Measurements from ENCODE around the gene ETS2.
A peak's percentile ranks its signal among the peaks of the same experiment; 100 is the strongest.

Gene ETS2

DNA sequence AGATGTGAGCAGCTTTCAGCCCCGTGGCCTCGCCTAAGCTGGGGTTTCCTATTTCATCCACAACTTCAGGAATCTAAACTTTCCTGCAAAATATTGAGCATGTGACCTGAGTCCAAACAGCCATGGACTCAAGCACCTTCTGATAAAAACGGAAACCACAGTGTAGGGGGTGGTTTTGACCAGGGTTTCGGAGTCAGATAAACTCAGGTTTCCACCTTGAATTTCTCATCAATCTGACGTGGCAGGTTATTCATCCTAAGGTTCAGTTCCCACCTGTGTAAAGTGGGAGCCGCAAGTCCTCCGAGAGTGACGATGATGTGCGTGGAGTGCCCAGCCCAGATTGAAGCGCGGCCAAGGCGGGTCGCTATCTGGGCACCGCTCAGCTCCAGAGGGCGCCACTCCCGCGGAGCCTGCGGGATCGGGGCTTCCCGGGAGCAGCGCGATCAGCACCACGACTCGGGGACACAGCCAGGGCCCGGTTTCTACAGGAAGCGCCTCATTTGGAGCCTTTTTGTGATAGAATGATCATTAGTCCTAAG lies 871 bp upstream of the ETS2 start:
- WGBS, 2 donors (ENCODE audit: extremely low coverage in 2 of 2, insufficient read length in 2 of 2, insufficient replicate concordance in 1 of 2): no CpG with 5 or more reads among the region's 26 CpGs
- Histone ChIP-seq H3K4ac (ENCODE audit: low read length) (no peak overlapping the region), H2BK5ac (ENCODE audit: low read length) (no peak overlapping the region), H2BK15ac (ENCODE audit: low read length) (no peak overlapping the region), H2AK5ac (ENCODE audit: low read depth, low read length) (no peak overlapping the region), H2BK120ac (ENCODE audit: low read depth, low read length) (no peak overlapping the region), H3K9ac (ENCODE audit: low read depth, low read length, poor library complexity) (no peak overlapping the region), H3K27me3 (ENCODE audit: control insufficient read depth in 3 of 3, insufficient read depth in 3 of 3, low read depth in 1 of 3, low read length in 3 of 3) (peaks cover 0 to 20% (median 0%) of the 10 kb centered on the region in 3 experiments), H4K8ac (ENCODE audit: low read depth, low read length) (no peak overlapping the region), H4K91ac (ENCODE audit: low read depth, low read length, poor library complexity) (no peak overlapping the region), H3K14ac (ENCODE audit: low read length) (no peak overlapping the region), H3K27ac (replicated peaks; ENCODE audit: low read length) (peak overlapping the region; percentile 67), H3K9me3 (replicated peaks in 1 of 2; ENCODE audit: control insufficient read depth in 2 of 2, insufficient read depth in 1 of 2, low read depth in 1 of 2, low read length in 2 of 2) (no peaks in the 10 kb centered on the region), H3K36me3 (replicated peaks in 1 of 2; ENCODE audit: control insufficient read depth in 2 of 2, insufficient read depth in 2 of 2, low read length in 2 of 2) (no peaks in the 10 kb centered on the region), H2AFZ (ENCODE audit: low read length) (peak overlapping the region; percentile 95), H3K79me1 (ENCODE audit: low read depth, low read length) (no peaks in the 10 kb centered on the region), H2BK12ac (ENCODE audit: low read length) (no peak overlapping the region), H3K4me3 (ENCODE audit: low read length in 2 of 2) (peak overlapping the region; percentile 68 to 98), H3K4me1 (ENCODE audit: control insufficient read depth in 2 of 2, insufficient read depth in 1 of 2, low read depth in 1 of 2, low read length in 2 of 2) (peaks cover 5 to 10% of the 10 kb centered on the region in 2 donors), H3K23ac (ENCODE audit: low read depth, low read length, poor library complexity) (no peak overlapping the region), H3K4me2 (ENCODE audit: insufficient read depth, low read length, poor library complexity, severe bottlenecking) (peak overlapping the region; percentile 87), H3K18ac (ENCODE audit: low read length) (peak overlapping the region; percentile 90)
- no peak for DNase-seq (ENCODE audit: low spot score)

GRCh38 chr21:38806153-38806941 lies 618 bp downstream of the ETS2 start:
- Histone ChIP-seq H2BK5ac (ENCODE audit: low read length) (peak overlapping the region; percentile 49), H3K4me2 (ENCODE audit: insufficient read depth, low read length, poor library complexity, severe bottlenecking) (peak overlapping the region; percentile 87), H3K23ac (ENCODE audit: low read depth, low read length, poor library complexity) (no peak overlapping the region), H3K4me3 (ENCODE audit: low read length in 2 of 2) (peak overlapping the region; percentile 68 to 98), H3K4me1 (ENCODE audit: control insufficient read depth in 2 of 2, insufficient read depth in 1 of 2, low read depth in 1 of 2, low read length in 2 of 2) (peaks cover 5 to 10% of the 10 kb centered on the region in 2 donors), H3K27me3 (ENCODE audit: control insufficient read depth in 3 of 3, insufficient read depth in 3 of 3, low read depth in 1 of 3, low read length in 3 of 3) (peaks cover 0 to 20% (median 0%) of the 10 kb centered on the region in 3 experiments), H4K8ac (ENCODE audit: low read depth, low read length) (no peak overlapping the region), H2AFZ (ENCODE audit: low read length) (peak overlapping the region; percentile 95), H3K9me3 (replicated peaks in 1 of 2; ENCODE audit: control insufficient read depth in 2 of 2, insufficient read depth in 1 of 2, low read depth in 1 of 2, low read length in 2 of 2) (no peaks in the 10 kb centered on the region), H3K79me1 (ENCODE audit: low read depth, low read length) (no peaks in the 10 kb centered on the region), H3K36me3 (replicated peaks in 1 of 2; ENCODE audit: control insufficient read depth in 2 of 2, insufficient read depth in 2 of 2, low read length in 2 of 2) (peaks cover 0 to 12% of the 10 kb centered on the region in 2 donors), H2BK120ac (ENCODE audit: low read depth, low read length) (no peak overlapping the region), H3K9ac (ENCODE audit: low read depth, low read length, poor library complexity) (peak overlapping the region; percentile 88), H2BK15ac (ENCODE audit: low read length) (peak overlapping the region; percentile 41), H3K18ac (ENCODE audit: low read length) (peak overlapping the region; percentile 94), H3K14ac (ENCODE audit: low read length) (no peak overlapping the region), H2BK12ac (ENCODE audit: low read length) (no peak overlapping the region), H4K91ac (ENCODE audit: low read depth, low read length, poor library complexity) (no peak overlapping the region), H3K4ac (ENCODE audit: low read length) (peak overlapping the region; percentile 59), H3K27ac (replicated peaks; ENCODE audit: low read length) (peak overlapping the region; percentile 69), H2AK5ac (ENCODE audit: low read depth, low read length) (peak overlapping the region; percentile 13)
- DNase-seq (ENCODE audit: low spot score): peak; percentile 49
- WGBS, 2 donors (ENCODE audit: extremely low coverage in 2 of 2, insufficient read length in 2 of 2, insufficient replicate concordance in 1 of 2): no CpG with 5 or more reads among the region's 72 CpGs

GRCh38 chr21:38806942-38807284 lies 1.2 kb downstream of the ETS2 start:
- no peak overlapping the region for H3K4ac ChIP-seq (ENCODE audit: low read length)
- peak overlapping the region; percentile 87 for H3K4me2 ChIP-seq (ENCODE audit: insufficient read depth, low read length, poor library complexity, severe bottlenecking)
- H2BK5ac ChIP-seq (ENCODE audit: low read length): no peak overlapping the region
- H2AFZ ChIP-seq (ENCODE audit: low read length): peak overlapping the region; percentile 95
- H2BK12ac ChIP-seq (ENCODE audit: low read length): no peak overlapping the region
- H3K9me3 ChIP-seq (replicated peaks in 1 of 2; ENCODE audit: control insufficient read depth in 2 of 2, insufficient read depth in 1 of 2, low read depth in 1 of 2, low read length in 2 of 2): no peaks in the 10 kb centered on the region
- no peak overlapping the region for H2AK5ac ChIP-seq (ENCODE audit: low read depth, low read length)
- H2BK15ac ChIP-seq (ENCODE audit: low read length): no peak overlapping the region
- no CpG with 5 or more reads among the region's 9 CpGs for WGBS, 2 donors (ENCODE audit: extremely low coverage in 2 of 2, insufficient read length in 2 of 2, insufficient replicate concordance in 1 of 2)
- H4K8ac ChIP-seq (ENCODE audit: low read depth, low read length): no peak overlapping the region
- H3K4me1 ChIP-seq (ENCODE audit: control insufficient read depth in 2 of 2, insufficient read depth in 1 of 2, low read depth in 1 of 2, low read length in 2 of 2): peaks cover 5 to 10% of the 10 kb centered on the region in 2 donors
- H3K79me1 ChIP-seq (ENCODE audit: low read depth, low read length): no peaks in the 10 kb centered on the region
- H4K91ac ChIP-seq (ENCODE audit: low read depth, low read length, poor library complexity): no peak overlapping the region
- H3K23ac ChIP-seq (ENCODE audit: low read depth, low read length, poor library complexity): no peak overlapping the region
- no peak for DNase-seq (ENCODE audit: low spot score)
- H3K9ac ChIP-seq (ENCODE audit: low read depth, low read length, poor library complexity): no peak overlapping the region
- peaks cover 0 to 20% (median 0%) of the 10 kb centered on the region in 3 experiments for H3K27me3 ChIP-seq (ENCODE audit: control insufficient read depth in 3 of 3, insufficient read depth in 3 of 3, low read depth in 1 of 3, low read length in 3 of 3)
- H3K36me3 ChIP-seq (replicated peaks in 1 of 2; ENCODE audit: control insufficient read depth in 2 of 2, insufficient read depth in 2 of 2, low read length in 2 of 2): peaks cover 0 to 16% of the 10 kb centered on the region in 2 donors
- no peak overlapping the region for H3K18ac ChIP-seq (ENCODE audit: low read length)
- no peak overlapping the region for H3K14ac ChIP-seq (ENCODE audit: low read length)
- H3K4me3 ChIP-seq (ENCODE audit: low read length in 2 of 2): peak overlapping the region; percentile 68 to 98
- H2BK120ac ChIP-seq (ENCODE audit: low read depth, low read length): no peak overlapping the region
- no peak overlapping the region for H3K27ac ChIP-seq (replicated peaks; ENCODE audit: low read length)

- no CpG with 5 or more reads among the region's 2 CpGs for WGBS, 2 donors (ENCODE audit: extremely low coverage in 2 of 2, insufficient read length in 2 of 2, insufficient replicate concordance in 1 of 2)
- no peak overlapping the region for H2AK5ac ChIP-seq (ENCODE audit: low read depth, low read length)
- H4K91ac ChIP-seq (ENCODE audit: low read depth, low read length, poor library complexity): no peak overlapping the region
- no peak overlapping the region for H2BK15ac ChIP-seq (ENCODE audit: low read length)
- DNase-seq (ENCODE audit: low spot score): peak; percentile 59
- no peak overlapping the region for H3K4me3 ChIP-seq (ENCODE audit: low read length in 2 of 2)
- no peaks in the 10 kb centered on the region for H3K9me3 ChIP-seq (replicated peaks in 1 of 2; ENCODE audit: control insufficient read depth in 2 of 2, insufficient read depth in 1 of 2, low read depth in 1 of 2, low read length in 2 of 2)
- no peak overlapping the region for H2AFZ ChIP-seq (ENCODE audit: low read length)
- H3K36me3 ChIP-seq (replicated peaks in 1 of 2; ENCODE audit: control insufficient read depth in 2 of 2, insufficient read depth in 2 of 2, low read length in 2 of 2): peaks cover 0 to 18% of the 10 kb centered on the region in 2 donors
- peak overlapping the region; percentile 54 for H3K4me2 ChIP-seq (ENCODE audit: insufficient read depth, low read length, poor library complexity, severe bottlenecking)
- no peak overlapping the region for H3K9ac ChIP-seq (ENCODE audit: low read depth, low read length, poor library complexity)
- H3K27me3 ChIP-seq (ENCODE audit: control insufficient read depth in 3 of 3, insufficient read depth in 3 of 3, low read depth in 1 of 3, low read length in 3 of 3): peaks cover 0 to 18% (median 0%) of the 10 kb centered on the region in 3 experiments
- H3K79me1 ChIP-seq (ENCODE audit: low read depth, low read length): no peaks in the 10 kb centered on the region
- peak overlapping the region; percentile 77 for H3K27ac ChIP-seq (replicated peaks; ENCODE audit: low read length)
- peaks cover 5 to 10% of the 10 kb centered on the region in 2 donors for H3K4me1 ChIP-seq (ENCODE audit: control insufficient read depth in 2 of 2, insufficient read depth in 1 of 2, low read depth in 1 of 2, low read length in 2 of 2)
- no peak overlapping the region for H3K18ac ChIP-seq (ENCODE audit: low read length)
- H3K14ac ChIP-seq (ENCODE audit: low read length): no peak overlapping the region
- no peak overlapping the region for H2BK12ac ChIP-seq (ENCODE audit: low read length)
- H2BK5ac ChIP-seq (ENCODE audit: low read length): no peak overlapping the region
- H2BK120ac ChIP-seq (ENCODE audit: low read depth, low read length): no peak overlapping the region
- H3K23ac ChIP-seq (ENCODE audit: low read depth, low read length, poor library complexity): no peak overlapping the region
- no peak overlapping the region for H3K4ac ChIP-seq (ENCODE audit: low read length)
- no peak overlapping the region for H4K8ac ChIP-seq (ENCODE audit: low read depth, low read length)
Observed at GRCh38 chr21:38807441-38807871, 1.7 kb downstream of the ETS2 start.
